GM19193 (cell line): ENCODE results near the gene COMMD7.

Experiments
- POLR2A ChIP-seq: IDR thresholded peaks from 4 replicates; pipeline ENCODE4 v1.6.1; 2011; ENCODE audit not compliant: insufficient read depth, insufficient read length; ENCODE audit errors: extremely low read depth

The COMMD7 gene

DNA sequence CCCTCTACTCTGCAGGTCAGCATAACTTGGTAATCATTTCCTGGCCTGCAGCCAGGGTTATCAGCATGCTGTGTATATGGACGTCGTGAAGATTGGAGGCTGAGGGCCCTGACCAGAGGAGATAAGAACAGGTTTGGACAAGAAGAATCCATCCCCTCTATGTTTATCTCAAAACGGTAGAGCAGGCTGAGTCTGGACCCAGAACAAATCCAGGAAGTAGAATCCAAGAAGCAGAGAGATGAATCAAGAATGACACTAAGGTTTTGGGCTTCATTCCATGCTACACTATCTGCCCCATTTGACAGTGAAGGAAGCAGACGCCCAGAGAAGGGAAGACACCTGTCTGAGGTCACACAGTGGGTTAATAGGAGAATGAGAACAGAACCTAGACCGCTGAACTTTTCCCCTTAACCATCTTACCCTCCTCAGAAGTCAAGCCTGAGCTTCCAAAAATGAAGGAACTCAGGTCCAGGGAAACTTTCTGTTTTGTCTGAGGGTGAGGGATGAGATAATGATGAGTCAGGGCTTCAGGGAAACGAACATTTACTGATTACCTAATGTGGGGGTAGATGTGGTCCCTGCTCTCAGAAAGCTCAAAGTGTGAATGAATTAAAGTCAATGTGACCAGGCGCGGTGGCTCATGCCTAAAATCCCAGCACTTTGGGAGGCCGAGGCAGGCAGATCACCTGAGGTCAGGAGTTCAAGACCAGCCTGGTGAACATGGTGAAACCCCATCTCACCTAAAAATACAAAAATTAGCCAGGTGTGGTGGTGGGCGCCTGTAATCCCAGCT, 9.4 kb upstream of the COMMD7 start:
- TF ChIP-seq POLR2A, result no peak

DNA sequence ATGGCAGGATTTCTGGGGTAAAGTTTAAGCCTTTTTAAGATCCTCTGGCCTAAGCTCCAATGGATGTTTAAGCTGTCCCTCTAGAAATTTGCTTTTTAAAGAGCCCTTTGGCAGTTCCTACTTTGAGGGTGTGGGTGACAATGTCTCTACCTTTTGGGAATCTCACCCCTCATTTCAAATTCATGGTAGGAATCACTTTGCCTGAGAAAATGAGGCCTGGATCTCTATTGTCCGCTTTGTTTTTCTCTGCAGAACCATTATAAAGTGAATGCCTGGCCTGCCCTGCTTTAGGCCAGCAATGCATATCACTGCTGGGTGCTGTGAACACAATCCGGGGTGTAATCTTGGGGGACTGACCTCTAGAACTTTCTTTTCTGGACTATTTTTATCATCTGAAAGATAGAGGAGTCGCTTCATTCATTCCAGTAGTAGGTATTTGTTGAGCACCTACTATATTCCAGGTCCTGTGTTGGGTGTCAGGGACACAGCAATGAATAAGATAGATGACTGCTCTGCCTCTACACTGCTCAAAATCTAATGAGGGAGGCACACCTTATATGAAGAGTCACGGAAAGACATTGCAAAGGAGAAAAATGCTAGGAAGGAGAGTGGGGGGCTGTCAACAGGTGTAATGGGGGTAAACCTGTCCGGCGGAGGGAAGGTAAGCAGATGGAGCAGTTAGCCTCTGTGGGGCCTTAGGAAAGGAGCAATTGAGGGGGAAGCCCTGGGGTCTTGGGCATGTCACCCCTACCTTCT, 8.6 kb upstream of the COMMD7 start:
- no peak for TF ChIP-seq POLR2A

DNA sequence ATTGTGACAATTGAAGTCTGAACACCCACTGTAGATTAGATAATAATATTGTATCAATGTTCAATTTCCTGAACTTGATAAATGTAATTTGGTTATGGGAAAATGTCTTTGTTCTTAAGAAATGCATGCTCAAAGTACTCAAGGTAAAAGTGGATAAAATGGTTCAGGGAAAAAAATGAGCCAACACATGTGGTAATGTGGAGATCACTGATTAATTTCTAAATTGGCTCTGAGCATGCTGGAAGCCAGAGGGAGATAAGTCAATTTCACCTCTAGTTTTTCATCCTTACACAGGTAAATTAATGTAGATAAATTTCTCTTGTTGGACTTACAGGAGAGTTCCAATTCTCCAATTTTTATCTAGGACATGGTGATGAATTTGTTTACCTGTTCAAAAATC, 8.0 kb upstream of the COMMD7 start:
- TF ChIP-seq POLR2A, result no peak

DNA sequence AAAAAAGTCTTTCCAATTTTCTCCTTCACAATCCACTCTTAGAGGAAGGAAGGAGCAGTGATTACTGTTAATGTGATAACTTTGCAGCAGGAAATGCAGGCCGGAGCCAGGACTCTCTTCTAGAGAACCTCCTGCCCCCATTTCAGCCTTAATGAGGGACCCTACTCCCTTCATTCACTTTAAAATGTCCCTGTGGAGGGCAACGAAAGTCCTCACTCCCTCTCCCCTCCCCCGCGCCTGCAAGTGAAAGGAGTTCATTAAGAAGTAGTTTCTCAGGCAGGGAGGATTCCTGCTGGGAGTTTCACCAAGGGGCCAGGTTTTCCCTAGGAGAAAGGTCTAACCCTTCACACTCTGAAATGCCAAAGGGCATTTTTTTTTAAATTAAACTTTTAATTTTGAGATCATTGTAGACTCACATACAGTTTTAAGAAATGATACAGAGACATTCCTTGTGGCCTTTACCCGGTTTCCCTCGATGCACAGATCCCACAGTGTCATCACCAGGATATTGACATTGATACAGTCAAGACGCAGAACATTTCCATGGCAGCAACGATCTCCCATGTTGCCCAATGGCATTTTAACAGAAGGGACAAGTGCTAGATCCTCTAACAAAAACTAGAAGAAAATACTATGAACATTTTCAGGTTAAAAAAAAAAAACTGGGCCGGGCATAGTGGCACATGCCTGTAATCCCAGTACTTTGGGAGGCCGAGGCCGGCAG, 6.8 kb upstream of the COMMD7 start:
- TF ChIP-seq POLR2A, result no peak

DNA sequence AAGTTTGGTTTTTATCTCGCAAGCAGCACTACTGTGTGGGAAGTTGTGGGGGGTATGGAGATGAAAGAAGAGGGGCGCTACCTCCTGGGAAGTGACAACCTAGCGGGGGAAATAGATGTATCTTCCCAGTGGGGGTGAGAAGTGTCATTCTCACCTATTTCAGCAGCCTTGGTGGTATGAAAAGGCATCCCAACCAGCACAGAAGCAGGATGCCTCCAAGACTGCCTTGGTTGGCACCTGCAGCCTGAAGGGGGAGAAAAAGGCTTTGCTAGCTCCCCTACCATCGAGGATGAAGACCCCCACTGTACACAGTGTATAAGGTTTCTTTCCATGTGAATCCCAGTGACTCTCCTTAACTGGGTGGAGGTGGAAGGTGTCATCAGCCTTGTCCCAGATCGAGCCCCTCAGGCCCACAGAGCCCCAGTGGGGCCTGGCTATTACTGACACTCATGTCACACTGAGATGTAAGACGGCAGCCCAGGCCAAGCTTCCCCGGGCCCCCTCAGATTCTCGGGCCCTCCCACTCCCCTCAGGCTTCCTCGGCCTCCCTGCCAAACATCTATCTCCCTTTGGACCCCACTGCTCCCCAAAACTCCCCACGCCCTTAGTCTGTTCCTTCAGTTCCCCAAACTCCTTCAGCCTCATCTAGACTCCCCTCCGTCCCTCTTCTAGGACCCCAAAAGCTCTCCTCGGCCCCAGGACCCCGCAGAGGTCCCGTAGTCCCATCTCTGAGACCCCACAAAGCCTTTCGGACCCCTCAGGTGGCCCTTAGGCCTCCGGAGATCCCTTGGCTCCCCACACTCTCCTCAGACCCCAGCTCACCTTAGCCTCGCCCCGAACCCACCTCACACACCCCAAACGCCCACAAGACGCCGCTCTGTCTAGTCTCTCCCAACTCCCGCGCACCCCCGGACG, 688 bp downstream of the COMMD7 start:
- no peak for TF ChIP-seq POLR2A

DNA sequence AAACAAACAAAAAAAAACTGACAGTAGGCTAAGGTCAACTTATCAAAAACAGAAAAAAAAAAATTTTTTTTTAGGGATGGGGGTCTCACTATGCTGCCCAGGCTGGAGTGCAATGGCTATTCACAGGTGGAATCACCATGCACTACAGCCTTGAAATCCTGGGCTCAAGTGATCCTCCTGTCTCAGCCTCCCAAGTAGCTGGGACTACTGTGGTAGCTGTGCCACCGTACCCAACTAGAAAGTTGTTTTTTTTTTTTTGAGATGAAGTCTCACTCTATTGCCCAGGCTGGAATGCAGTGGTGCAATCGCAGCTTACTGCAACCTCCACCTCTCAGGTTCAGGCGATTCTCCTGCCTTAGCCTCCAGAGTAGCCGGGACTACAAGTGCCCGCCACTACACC, 2.1 kb downstream of the COMMD7 start:
- TF ChIP-seq POLR2A, result no peak

DNA sequence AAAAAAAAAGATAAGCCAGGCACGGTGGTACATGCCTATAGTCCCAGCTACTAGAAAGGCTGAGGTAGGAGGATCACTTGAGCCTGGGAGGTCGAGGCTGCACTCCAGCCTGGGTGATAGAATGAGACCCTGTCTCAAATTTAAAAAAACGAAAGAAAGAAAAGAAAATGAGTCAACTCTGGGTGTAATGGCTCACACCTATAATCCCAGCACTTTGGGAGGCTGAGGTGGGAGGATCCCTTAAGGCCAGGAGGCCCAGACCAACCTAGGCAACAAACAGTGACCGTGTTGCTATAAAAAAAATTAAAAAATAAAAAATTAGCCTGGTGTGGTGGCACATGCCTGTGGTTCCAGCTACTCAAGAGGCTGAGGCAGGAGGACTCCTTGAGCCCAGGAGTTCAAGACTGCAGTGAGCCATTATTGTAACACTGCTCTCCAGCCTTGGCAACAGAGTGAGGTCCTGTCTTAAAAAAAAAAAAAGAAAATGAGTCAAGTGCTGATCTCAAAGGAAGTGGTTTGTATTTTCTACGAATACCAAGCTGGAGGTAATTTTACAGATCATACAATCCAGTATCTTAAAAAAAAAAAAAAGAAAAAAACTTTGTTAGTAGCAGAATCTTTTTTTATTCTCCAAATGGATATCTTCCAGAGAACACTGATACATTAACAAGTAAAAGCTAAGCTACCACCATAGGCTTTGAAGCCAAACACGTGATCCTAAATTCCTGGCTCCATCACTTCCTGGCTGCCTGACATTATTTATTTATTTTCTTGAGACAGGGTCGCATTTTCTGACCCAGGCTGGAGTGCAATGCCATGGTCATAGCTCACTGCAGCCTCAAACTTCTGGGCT, 5.7 kb downstream of the COMMD7 start:
- TF ChIP-seq POLR2A, result no peak

DNA sequence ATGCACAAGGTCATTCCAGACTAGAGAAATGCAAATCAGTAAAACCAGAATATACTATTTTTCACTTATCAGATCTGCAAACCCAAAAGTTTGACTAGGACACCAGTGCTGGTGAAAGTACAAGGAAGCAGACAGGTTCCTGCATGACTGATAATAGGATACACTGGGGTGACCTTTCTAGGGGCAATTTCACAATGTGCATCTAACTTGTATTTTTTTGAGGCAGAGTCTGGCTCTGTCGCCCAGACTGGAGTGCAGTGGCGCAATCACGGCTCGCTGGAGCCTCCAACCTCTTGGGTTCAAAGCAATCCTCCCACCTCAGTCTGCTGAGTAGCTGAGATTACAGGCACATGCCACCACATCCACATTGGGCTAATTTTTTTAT, 11.4 kb downstream of the COMMD7 start:
- no peak for TF ChIP-seq POLR2A

DNA sequence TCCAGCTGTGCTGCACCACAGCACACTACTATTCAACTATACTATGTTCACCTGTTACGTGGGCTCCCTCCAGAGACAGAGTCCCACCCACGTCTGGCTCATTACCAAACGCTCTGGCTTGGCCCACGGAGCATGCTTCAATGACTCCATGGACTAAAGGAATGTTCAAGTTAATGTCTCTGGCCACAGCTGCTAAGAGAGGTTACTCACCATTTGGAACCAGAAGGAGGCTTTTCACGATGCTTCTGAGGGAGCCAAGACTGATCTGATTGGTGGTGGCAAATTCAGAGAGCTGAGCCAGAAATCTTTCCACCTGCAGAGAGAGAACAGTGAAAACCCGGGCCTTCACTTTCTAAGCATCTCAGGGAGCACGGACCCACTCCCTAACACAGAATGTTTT, 15.6 kb downstream of the COMMD7 start:
- TF ChIP-seq POLR2A, result no peak

DNA sequence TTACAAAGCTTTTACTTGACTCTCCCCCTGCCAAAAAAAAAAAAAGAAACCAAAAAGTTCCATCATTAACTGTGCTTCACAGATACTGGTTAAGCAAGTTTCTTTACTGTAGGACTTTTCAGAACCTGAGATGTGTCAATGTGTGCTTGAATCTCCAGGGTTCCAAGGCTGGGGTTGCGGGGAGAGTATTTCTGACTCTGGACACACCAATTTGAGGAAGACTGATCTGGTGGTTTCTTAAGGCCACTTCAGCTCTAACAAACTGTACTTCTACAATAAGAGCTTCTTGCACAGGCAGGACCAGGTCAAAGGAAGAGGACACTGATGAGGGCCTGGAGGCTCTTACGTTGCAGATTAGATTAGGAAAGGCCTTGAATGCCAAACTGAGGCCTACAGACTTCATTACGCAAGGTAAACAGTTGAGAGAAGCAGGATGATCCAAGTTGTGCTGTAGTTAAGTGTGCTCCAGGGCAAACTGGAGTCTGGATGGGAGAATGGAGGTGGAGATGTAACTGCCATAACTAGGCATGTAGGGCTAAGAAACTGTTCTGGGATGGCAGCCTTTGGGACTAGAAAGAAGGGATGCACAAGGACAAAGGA, 24.4 kb downstream of the COMMD7 start:
- no peak for TF ChIP-seq POLR2A

DNA sequence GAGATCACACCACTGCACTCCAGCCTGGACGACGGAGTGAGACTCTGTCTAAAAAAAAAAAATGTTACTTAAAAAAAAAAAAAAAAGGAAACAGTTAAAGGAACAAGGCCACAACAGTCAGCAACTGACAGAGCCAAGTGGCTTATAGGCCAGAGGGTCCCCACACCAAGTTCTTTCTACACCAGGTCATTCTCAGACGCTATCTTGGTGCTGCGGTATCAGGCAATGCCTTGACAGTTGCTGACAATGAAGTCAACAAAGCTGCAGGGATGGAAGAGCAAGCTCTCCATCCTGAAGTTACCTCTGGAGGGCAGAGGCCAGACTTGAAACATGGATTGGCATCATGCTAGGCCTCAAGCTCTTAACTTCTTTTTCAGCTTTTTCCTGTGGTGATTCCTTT, 31.9 kb downstream of the COMMD7 start:
- no peak for TF ChIP-seq POLR2A

DNA sequence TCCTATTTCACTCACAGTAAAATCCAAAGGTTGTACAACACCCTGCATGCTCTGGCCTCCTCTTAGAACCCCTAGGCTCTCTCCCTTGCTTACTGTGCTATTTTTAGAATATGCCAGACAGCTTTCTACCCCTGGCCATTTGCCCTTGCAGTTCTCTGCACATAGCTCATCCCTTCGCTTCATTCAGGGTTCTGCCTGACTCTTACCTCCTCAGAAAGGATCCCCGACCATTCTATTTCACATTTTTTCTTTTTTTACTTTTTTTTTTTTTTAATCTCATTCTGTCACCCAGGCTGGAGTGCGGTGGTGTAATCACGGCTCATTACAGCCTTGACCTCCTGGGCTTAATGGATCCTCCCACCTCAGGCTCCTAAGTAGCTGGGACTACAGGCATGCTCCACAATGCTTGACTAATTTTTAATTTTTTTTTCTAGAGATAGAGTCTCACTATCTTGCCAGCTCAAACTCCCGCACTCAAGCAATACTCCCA, 33.6 kb downstream of the COMMD7 start:
- TF ChIP-seq POLR2A, result no peak
